H9 (cell line): ENCODE results near the gene SARNP. TPM values are rescaled to one million over a fixed set of nuclear protein-coding genes. Genes with fewer than 3 reads are reported as not detected.
A peak's percentile ranks its signal among the peaks of the same experiment; 100 is the strongest.

Experiments
- DNase-seq: peaks from one replicate; pipeline ENCODE4 v3.0.0-alpha.2; 2017
- H2AFZ ChIP-seq: one replicate; pipeline ENCODE4 v1.6.1; 2013; ENCODE audit warnings: mild to moderate bottlenecking, low read length, control low read depth, moderate library complexity
- H2AK5ac ChIP-seq: 2 replicates; pipeline ENCODE4 v1.6.1; 2013; ENCODE audit warnings: low read length, control low read depth, mixed read lengths; ENCODE audit not compliant: insufficient read length
- H2BK120ac ChIP-seq: one replicate; pipeline ENCODE4 v1.6.1; 2013; ENCODE audit warnings: low read depth, mild to moderate bottlenecking, low read length, control low read depth, inconsistent platforms; ENCODE audit not compliant: poor library complexity, severe bottlenecking
- H2BK12ac ChIP-seq: 2 replicates; pipeline ENCODE4 v1.6.1; 2013; ENCODE audit warnings: low read length, control low read depth, mixed read lengths, low read depth; ENCODE audit not compliant: insufficient read length
- H2BK15ac ChIP-seq: 2 replicates; pipeline ENCODE4 v1.6.1; 2013; ENCODE audit warnings: low read depth, low read length, control low read depth
- H2BK20ac ChIP-seq: one replicate; pipeline ENCODE4 v1.6.1; 2013; ENCODE audit warnings: low read depth, mild to moderate bottlenecking, low read length, control low read depth, inconsistent platforms; ENCODE audit not compliant: poor library complexity, severe bottlenecking
- H2BK5ac ChIP-seq: 2 replicates; pipeline ENCODE4 v1.6.1; 2013; ENCODE audit warnings: low read length, control low read depth, mixed read lengths; ENCODE audit not compliant: insufficient read length
- H3K14ac ChIP-seq: 2 replicates; pipeline ENCODE4 v1.6.1; 2013; ENCODE audit warnings: low read length, control low read depth; ENCODE audit not compliant: insufficient read depth
- H3K18ac ChIP-seq: 2 replicates; pipeline ENCODE4 v1.6.1; 2013; ENCODE audit warnings: low read depth, mild to moderate bottlenecking, mixed read lengths, low read length, control low read depth; ENCODE audit not compliant: insufficient read length
- H3K23ac ChIP-seq: 2 replicates; pipeline ENCODE4 v1.6.1; 2013; ENCODE audit warnings: low read length, control low read depth, mixed read lengths, low read depth; ENCODE audit not compliant: insufficient read length
- H3K23me2 ChIP-seq: 2 replicates; pipeline ENCODE4 v1.6.1; 2013; ENCODE audit warnings: low read depth, mild to moderate bottlenecking, mixed read lengths, low read length, control low read depth; ENCODE audit not compliant: insufficient read length, poor library complexity, severe bottlenecking
- H3K27ac ChIP-seq: 2 replicates; pipeline ENCODE4 v1.5.1; 2013; ENCODE audit warnings: low read length, control low read depth, mixed read lengths, low read depth; ENCODE audit not compliant: insufficient read length
- H3K27me3 ChIP-seq: 2 replicates; pipeline ENCODE4 v1.6.1; 2013; ENCODE audit warnings: low read length, control low read depth, inconsistent platforms; ENCODE audit not compliant: insufficient read depth
- H3K4ac ChIP-seq: 2 replicates; pipeline ENCODE4 v1.6.1; 2013; ENCODE audit warnings: low read depth, mild to moderate bottlenecking, control low read depth, inconsistent platforms, low read length, moderate library complexity
- H3K4me1 ChIP-seq: 2 replicates; pipeline ENCODE4 v1.6.1; 2013; ENCODE audit warnings: low read length, control low read depth, inconsistent platforms; ENCODE audit not compliant: insufficient read depth
- H3K4me2 ChIP-seq: 2 replicates; pipeline ENCODE4 v1.6.1; 2013; ENCODE audit warnings: low read length, control low read depth, mixed read lengths; ENCODE audit not compliant: insufficient read length, insufficient read depth
- H3K56ac ChIP-seq: 2 replicates; pipeline ENCODE4 v1.6.1; 2013; ENCODE audit warnings: low read depth, mild to moderate bottlenecking, mixed read lengths, low read length, control low read depth; ENCODE audit not compliant: insufficient read length
- H3K79me1 ChIP-seq: 2 replicates; pipeline ENCODE4 v1.6.1; 2013; ENCODE audit warnings: low read depth, mild to moderate bottlenecking, moderate library complexity, low read length, control low read depth, inconsistent platforms; ENCODE audit not compliant: insufficient read depth, poor library complexity, severe bottlenecking
- H3K79me2 ChIP-seq: 2 replicates; pipeline ENCODE4 v1.6.1; 2013; ENCODE audit warnings: low read length, control low read depth, inconsistent platforms; ENCODE audit not compliant: insufficient read depth
- H3K9ac ChIP-seq: 2 replicates; pipeline ENCODE4 v1.6.1; 2013; ENCODE audit warnings: low read length, control low read depth, mixed read lengths; ENCODE audit not compliant: insufficient read length; ENCODE audit errors: extremely low read depth
- H3K9me3 ChIP-seq: one replicate; pipeline ENCODE4 v1.6.1; 2013; ENCODE audit warnings: low read depth, low read length, inconsistent platforms; ENCODE audit not compliant: control insufficient read depth
- H3T11ph ChIP-seq: one replicate; pipeline ENCODE4 v1.6.1; 2013; ENCODE audit warnings: mild to moderate bottlenecking, low read length, control low read depth, inconsistent platforms
- H4K20me1 ChIP-seq: one replicate; pipeline ENCODE4 v1.6.1; 2013; ENCODE audit not compliant: control insufficient read depth, insufficient read length, insufficient read depth
- H4K5ac ChIP-seq: 2 replicates; pipeline ENCODE4 v1.6.1; 2013; ENCODE audit warnings: low read depth, mild to moderate bottlenecking, mixed read lengths, low read length, control low read depth; ENCODE audit not compliant: insufficient read length
- H4K8ac ChIP-seq: replicated peaks from 2 replicates; pipeline ENCODE4 v1.6.1; 2013; ENCODE audit warnings: low read length, control low read depth, mixed read lengths, low read depth; ENCODE audit not compliant: insufficient read length
- H4K91ac ChIP-seq: 2 replicates; pipeline ENCODE4 v1.6.1; 2013; ENCODE audit warnings: low read depth, mild to moderate bottlenecking, moderate library complexity, mixed read lengths, low read length, control low read depth; ENCODE audit not compliant: insufficient read length
- H3K27ac Mint-ChIP-seq, 3 experiments: 2 replicates in 2 of 3; 3 replicates in 1 of 3; pipeline ENCODE4 v1.8.0; 2020 to 2021; ENCODE audit warnings: mixed read lengths in 3 of 3, mild to moderate bottlenecking in 1 of 3, moderate library complexity in 1 of 3
- H3K27me3 Mint-ChIP-seq: 2 replicates; pipeline ENCODE4 v1.8.0; 2021; ENCODE audit warnings: low read depth, mild to moderate bottlenecking, moderate library complexity, mixed read lengths
- H3K36me3 Mint-ChIP-seq, 3 experiments: 2 replicates in 2 of 3; 3 replicates in 1 of 3; pipeline ENCODE4 v1.8.0; 2020 to 2021; ENCODE audit warnings: low read depth in 3 of 3, mixed read lengths in 3 of 3; ENCODE audit not compliant: insufficient read depth in 1 of 3
- H3K4me1 Mint-ChIP-seq, 2 experiments: 2 replicates each; pipeline ENCODE4 v1.8.0; 2020; ENCODE audit warnings: mixed read lengths in 2 of 2
- H3K4me3 Mint-ChIP-seq, 2 experiments: 2 replicates in 1 of 2; 3 replicates in 1 of 2; pipeline ENCODE4 v1.8.0; 2020 to 2021; ENCODE audit warnings: mild to moderate bottlenecking in 2 of 2, mixed read lengths in 2 of 2, moderate library complexity in 1 of 2
- H3K9me3 Mint-ChIP-seq, 2 experiments: 2 replicates in 1 of 2; 3 replicates in 1 of 2; pipeline ENCODE4 v1.8.0; 2020; ENCODE audit warnings: mild to moderate bottlenecking in 2 of 2, mixed read lengths in 2 of 2, moderate library complexity in 1 of 2
- WGBS: extraction: QIAGEN DNeasy Blood & Tissue Kit; methylation state at CpG from one replicate; pipeline ENCODE4 v1.1.7; 2013; ENCODE audit warnings: missing lambda C conversion rate, low lambda C conversion rate, mixed read lengths; ENCODE audit not compliant: insufficient read length; ENCODE audit errors: extremely low coverage; 5-methylcytosine and 5-hydroxymethylcytosine counted together
- total RNA-seq: library from RNA; stranded (reverse); gene quantifications from 2 replicates; pipeline ENCODE4 v1.2.1, GENCODE V29; 2021
- TF ChIP-seq, protein P1 (sequence below): fragments of 200-600 bp; sonication (generic); conservative IDR thresholded peaks from 3 replicates; pipeline ENCODE4 v1.8.0; 2021; ENCODE audit warnings: antibody characterized with exemption, mild to moderate bottlenecking

Gene SARNP
- total RNA-seq, 1 experiment from 2014 or later, result 127 TPM

DNA sequence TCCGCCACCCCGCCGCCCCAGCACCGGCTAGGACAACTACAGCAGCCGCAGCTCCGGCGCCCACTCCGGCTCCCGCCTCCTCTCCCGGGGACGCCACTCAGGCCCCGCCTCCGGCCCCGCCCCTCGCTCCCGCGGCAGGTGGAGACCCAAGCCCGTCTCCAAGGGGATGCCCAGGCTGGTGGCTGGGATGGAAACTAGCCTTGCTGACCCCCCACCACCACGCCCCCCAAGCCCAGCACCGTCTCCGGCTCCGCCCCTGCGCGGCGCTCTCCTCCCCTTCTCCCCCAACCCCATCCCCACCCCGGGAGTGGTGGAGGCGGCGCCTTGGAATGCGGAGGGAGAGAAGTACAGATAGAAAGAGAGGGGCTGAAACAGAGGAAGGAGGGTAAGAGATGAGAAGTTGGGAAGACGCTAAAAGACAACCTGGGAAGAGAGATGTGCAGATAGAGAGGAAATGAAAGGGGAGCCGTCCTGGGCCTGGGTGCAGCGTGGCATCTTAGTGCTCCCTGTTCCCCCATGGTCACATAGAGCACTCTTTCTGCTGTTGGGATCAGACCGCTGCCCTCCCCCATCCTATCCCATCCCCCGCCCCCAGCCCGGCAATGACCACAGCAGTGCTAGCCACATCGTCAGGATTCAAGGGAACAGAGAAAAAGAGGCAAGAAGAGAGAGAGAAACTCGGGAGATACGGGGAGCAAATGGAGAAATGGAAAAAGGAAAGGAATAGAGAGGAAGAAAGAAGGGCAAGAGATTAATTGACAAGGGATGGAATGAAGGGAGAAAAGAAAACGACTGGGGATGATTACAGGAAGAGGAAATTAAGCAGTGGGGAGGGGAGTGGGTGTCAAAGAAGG is 109.5 kb downstream of the SARNP start, which contains the start of gene ITGA7:
TSS of gene ITGA7 (minus strand) at position 64 of the 854 bp plus-strand sequence. CDS start 222 bp downstream, outside the sequence.
- 0 out of 2 replicates have a peak, but pooled peaks cover 2% of the 10 kb centered on the region for H3K4me1 ChIP-seq

More for the DNA sequence above, 109.5 kb downstream of the SARNP start, which contains the start of gene ITGA7:
- Histone ChIP-seq H2BK12ac (no peak within 1 kb of the TSS), H4K5ac (no peak within 1 kb of the TSS), H4K20me1 (peaks cover 7% of the 10 kb centered on the region), H3K27ac (no peak within 1 kb of the TSS), H4K91ac (no peak within 1 kb of the TSS), H3K4ac (no peak within 1 kb of the TSS), H3K79me2 (no peaks in the 10 kb centered on the region; the same call in 1 of the 2 replicates), H3K9me3 (no peaks in the 10 kb centered on the region), H3K56ac (no peak within 1 kb of the TSS), H2AK5ac (no peak within 1 kb of the TSS), H3T11ph (no peak within 1 kb of the TSS), H2BK15ac (no peak within 1 kb of the TSS), H2BK5ac (no peak within 1 kb of the TSS), H3K4me2 (peak within 1 kb of the TSS; percentile 88), H2AFZ (no peak within 1 kb of the TSS), H2BK120ac (no peak within 1 kb of the TSS), H3K9ac (peak within 1 kb of the TSS; percentile 39), H4K8ac (no peak within 1 kb of the TSS), H3K23ac (no peak within 1 kb of the TSS), H3K18ac (peak within 1 kb of the TSS; percentile 85), H3K27me3 (no peaks in the 10 kb centered on the region; the same call in 1 of the 2 replicates), H3K79me1 (peaks cover 5% of the 10 kb centered on the region), H3K14ac (peak within 1 kb of the TSS; percentile 79; the same call in 1 of the 2 replicates), H2BK20ac (no peak within 1 kb of the TSS), H3K23me2 (peaks cover 16% of the 10 kb centered on the region)
- H3K27ac Mint-ChIP-seq, result peak within 1 kb of the TSS; percentile 41 to 92 (median 70)
- H3K27me3 Mint-ChIP-seq, result peaks cover 32% of the 10 kb centered on the region
- no peaks in the 10 kb centered on the region for H3K9me3 Mint-ChIP-seq
- peaks cover 42 to 45% of the 10 kb centered on the region in 2 experiments for H3K4me1 Mint-ChIP-seq
- H3K36me3 Mint-ChIP-seq, result peaks cover 0 to 3% (median under 1%) of the 10 kb centered on the region in 3 experiments; a peak in 1 of 7 replicates
- TF ChIP-seq, protein P1, sequence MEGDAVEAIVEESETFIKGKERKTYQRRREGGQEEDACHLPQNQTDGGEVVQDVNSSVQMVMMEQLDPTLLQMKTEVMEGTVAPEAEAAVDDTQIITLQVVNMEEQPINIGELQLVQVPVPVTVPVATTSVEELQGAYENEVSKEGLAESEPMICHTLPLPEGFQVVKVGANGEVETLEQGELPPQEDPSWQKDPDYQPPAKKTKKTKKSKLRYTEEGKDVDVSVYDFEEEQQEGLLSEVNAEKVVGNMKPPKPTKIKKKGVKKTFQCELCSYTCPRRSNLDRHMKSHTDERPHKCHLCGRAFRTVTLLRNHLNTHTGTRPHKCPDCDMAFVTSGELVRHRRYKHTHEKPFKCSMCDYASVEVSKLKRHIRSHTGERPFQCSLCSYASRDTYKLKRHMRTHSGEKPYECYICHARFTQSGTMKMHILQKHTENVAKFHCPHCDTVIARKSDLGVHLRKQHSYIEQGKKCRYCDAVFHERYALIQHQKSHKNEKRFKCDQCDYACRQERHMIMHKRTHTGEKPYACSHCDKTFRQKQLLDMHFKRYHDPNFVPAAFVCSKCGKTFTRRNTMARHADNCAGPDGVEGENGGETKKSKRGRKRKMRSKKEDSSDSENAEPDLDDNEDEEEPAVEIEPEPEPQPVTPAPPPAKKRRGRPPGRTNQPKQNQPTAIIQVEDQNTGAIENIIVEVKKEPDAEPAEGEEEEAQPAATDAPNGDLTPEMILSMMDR, result no peak
- no CpG with 5 or more reads among the region's 39 CpGs for WGBS
- DNase-seq, result peak; percentile 99
- peak within 1 kb of the TSS; percentile 92 to 98 for H3K4me3 Mint-ChIP-seq

Other genes starting within 250 kb of the SARNP start
- not detected in 2 replicates for gene OR2AP1, start 245.3 kb downstream of the SARNP start, total RNA-seq
- not detected in 2 replicates for gene OR10P1, start 180.8 kb downstream of the SARNP start, total RNA-seq
- gene ITGA7, start 109.8 kb downstream of the SARNP start, total RNA-seq, result 114 and 119 TPM in 2 replicates
- 104 and 108 TPM in 2 replicates for gene BLOC1S1, start 101.7 kb downstream of the SARNP start, total RNA-seq
- 4.0 and 6.6 TPM in 2 replicates for gene RDH5, start 97.3 kb downstream of the SARNP start, total RNA-seq
- gene CD63, start 88.7 kb downstream of the SARNP start, total RNA-seq, result 581 and 589 TPM in 2 replicates
- 31.2 and 31.8 TPM in 2 replicates for gene GDF11, start 74.6 kb downstream of the SARNP start, total RNA-seq
- 51.3 and 53.1 TPM in 2 replicates for gene ORMDL2, start 317 bp upstream of the SARNP start, total RNA-seq
- gene DNAJC14, start 11.9 kb upstream of the SARNP start, total RNA-seq, result 33.7 and 37.1 TPM in 2 replicates
- gene MMP19, start 25.2 kb upstream of the SARNP start, total RNA-seq, result 1.7 and 2.4 TPM in 2 replicates
- gene PYM1, start 110.2 kb upstream of the SARNP start, total RNA-seq, result 58.1 and 58.9 TPM in 2 replicates
- 24.1 and 25.9 TPM in 2 replicates for gene DGKA, start 113.4 kb upstream of the SARNP start, total RNA-seq
- 71.0 and 72.6 TPM in 2 replicates for gene PMEL, start 148.3 kb upstream of the SARNP start, total RNA-seq
- 53.1 and 60.8 TPM in 2 replicates for gene CDK2, start 149.1 kb upstream of the SARNP start, total RNA-seq
- 48.4 and 50.6 TPM in 2 replicates for gene RAB5B, start 156.4 kb upstream of the SARNP start, total RNA-seq
- gene SUOX, start 179.6 kb upstream of the SARNP start, total RNA-seq, result 21.0 and 21.5 TPM in 2 replicates
- 13.0 and 13.9 TPM in 2 replicates for gene IKZF4, start 203.3 kb upstream of the SARNP start, total RNA-seq
- gene RPS26, start 224.2 kb upstream of the SARNP start, total RNA-seq, result 51.9 and 53.5 TPM in 2 replicates